ENCODE results near the gene KDSR. TPM values are rescaled to one million over a fixed set of nuclear protein-coding genes. Genes with fewer than 3 reads are reported as not detected.

KDSR gene
- total and polyA plus RNA-seq, 2 of the 13 experiments (the other 11 are each of a cell fraction or from before 2014, with no cell fraction given), result 10.4 to 20.9 TPM

DNA sequence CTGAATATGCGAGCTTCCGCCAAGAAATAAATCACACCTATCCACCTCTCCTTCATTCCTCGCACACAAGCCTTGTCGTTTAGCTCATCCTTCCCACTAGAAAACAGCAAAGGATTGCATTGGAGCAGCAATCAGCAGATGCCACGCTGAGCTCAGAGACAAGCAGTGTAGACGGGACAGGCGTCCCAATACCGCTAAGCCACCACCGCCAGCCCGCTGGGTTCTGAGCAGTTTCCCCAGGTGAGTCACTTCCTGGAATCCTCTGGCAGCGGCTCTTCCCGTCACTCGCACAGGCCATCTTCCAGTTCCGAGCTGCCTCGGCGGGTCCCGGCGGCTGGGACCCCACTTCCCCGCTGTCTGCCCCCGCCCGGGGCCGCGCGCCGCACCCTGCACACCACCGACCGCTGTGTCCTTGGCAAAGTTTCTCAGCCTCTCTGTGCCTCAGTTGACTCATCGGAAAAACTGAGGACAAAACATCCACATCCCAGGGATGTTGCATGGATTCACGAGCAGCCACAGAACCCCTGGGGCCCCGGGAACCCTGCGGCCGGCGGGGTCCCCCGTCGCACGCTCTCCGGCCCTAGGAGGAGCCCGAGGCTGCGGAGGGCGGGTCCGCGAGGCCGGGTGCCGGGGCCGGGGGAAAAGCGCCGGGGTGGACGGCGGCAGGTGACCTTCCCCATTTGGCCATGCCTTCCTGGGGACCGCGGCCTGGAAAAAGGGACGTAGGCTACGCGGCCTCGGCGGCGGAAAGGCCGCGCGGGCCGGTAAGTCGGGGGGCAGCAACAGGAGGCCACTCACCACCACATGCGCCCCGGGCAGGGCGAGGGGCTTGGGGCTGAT, 573 bp downstream of the KDSR start (continued):
- TF ChIP-seq DZIP1 (CRISPR knock-in tag; IDR thresholded peaks at IDR 0.05) (no peak; the same call in 1 of the 2 replicates), KAT2B (IDR thresholded peaks at IDR 0.05; ENCODE audit: borderline replicate concordance, low read depth, low read length) (no peak), TP53 (CRISPR knock-in tag; conservative IDR thresholded peaks at IDR 0.05) (no peak), SUZ12 (IDR thresholded peaks at IDR 0.05; ENCODE audit: low read depth, low read length) (no peak), PRDM15 (CRISPR knock-in tag; IDR thresholded peaks at IDR 0.05) (no peak), UBTF (CRISPR knock-in tag; IDR thresholded peaks at IDR 0.05) (peak; percentile 69; the same call in 1 of the 2 replicates), MED1 (CRISPR knock-in tag; IDR thresholded peaks at IDR 0.05) (0 out of 2 replicates have a peak, but pooled peaks have one; percentile 38), ZNF546 (CRISPR knock-in tag; conservative IDR thresholded peaks at IDR 0.05) (no peak), ZNF367 (CRISPR knock-in tag; IDR thresholded peaks at IDR 0.05; ENCODE audit: borderline replicate concordance) (no peak), HIC2 (CRISPR knock-in tag; IDR thresholded peaks at IDR 0.05; ENCODE audit: low read depth) (no peak), ZKSCAN1 (IDR thresholded peaks at IDR 0.05; ENCODE audit: low read length) (no peak), FLYWCH1 (CRISPR knock-in tag; IDR thresholded peaks at IDR 0.05) (no peak), ZSCAN22 (CRISPR knock-in tag; IDR thresholded peaks at IDR 0.05) (no peak), ZNF619 (CRISPR knock-in tag; IDR thresholded peaks at IDR 0.05) (no peak; the same call in 1 of the 2 replicates)
- TF ChIP-seq, protein P1, sequence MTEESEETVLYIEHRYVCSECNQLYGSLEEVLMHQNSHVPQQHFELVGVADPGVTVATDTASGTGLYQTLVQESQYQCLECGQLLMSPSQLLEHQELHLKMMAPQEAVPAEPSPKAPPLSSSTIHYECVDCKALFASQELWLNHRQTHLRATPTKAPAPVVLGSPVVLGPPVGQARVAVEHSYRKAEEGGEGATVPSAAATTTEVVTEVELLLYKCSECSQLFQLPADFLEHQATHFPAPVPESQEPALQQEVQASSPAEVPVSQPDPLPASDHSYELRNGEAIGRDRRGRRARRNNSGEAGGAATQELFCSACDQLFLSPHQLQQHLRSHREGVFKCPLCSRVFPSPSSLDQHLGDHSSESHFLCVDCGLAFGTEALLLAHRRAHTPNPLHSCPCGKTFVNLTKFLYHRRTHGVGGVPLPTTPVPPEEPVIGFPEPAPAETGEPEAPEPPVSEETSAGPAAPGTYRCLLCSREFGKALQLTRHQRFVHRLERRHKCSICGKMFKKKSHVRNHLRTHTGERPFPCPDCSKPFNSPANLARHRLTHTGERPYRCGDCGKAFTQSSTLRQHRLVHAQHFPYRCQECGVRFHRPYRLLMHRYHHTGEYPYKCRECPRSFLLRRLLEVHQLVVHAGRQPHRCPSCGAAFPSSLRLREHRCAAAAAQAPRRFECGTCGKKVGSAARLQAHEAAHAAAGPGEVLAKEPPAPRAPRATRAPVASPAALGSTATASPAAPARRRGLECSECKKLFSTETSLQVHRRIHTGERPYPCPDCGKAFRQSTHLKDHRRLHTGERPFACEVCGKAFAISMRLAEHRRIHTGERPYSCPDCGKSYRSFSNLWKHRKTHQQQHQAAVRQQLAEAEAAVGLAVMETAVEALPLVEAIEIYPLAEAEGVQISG (CRISPR knock-in tag; IDR thresholded peaks at IDR 0.05), result peak; percentile 20; the same call in 1 of the 2 replicates

Data from HepG2 (cell line).